Posterior vena cava (tissue), 2 donors: ENCODE data around the gene ADIPOQ. TPM values are rescaled to one million over a fixed set of nuclear protein-coding genes. Genes with fewer than 3 reads are reported as not detected.
"Not testable (repeated sequence)": the region's sequence is repeated elsewhere in the genome, so short reads cannot be mapped to it uniquely, and the experiment has no call there.

Source experiments
- DNase-seq: peaks from one replicate; pipeline ENCODE4 v3.0.0-alpha.2; 2020; ENCODE audit warnings: low spot score
- intact Hi-C, 2 donors: fragments of 100-400 bp; cut with DNase I; formaldehyde crosslinking; loops; one replicate each; pipeline versions ENCODE4 v1.14.1 to v1.14.2; 2022 to 2023
- total RNA-seq, 2 donors: library from RNA; stranded (reverse); fragmentation: NEBNext Ultra II Directional; extraction: Animal tissue kit (Norgen Biotek cat#: 25700); gene quantifications; one replicate each; pipeline ENCODE4 v1.2.1, GENCODE V29; 2021
- donor health status: DM: yes; HTN: yes; CAD: no.
- donor health status: DM: yes; HTN: yes; CAD: no.

The ADIPOQ gene
- total RNA-seq, 2 donors from 2014 or later, result 1.5 to 1.9 TPM

GRCh38 chr3:186886202-186886981 lies 43.9 kb downstream of the ADIPOQ start:
- DNase-seq, result no peak
- intact Hi-C loops, result no loop called here

GRCh38 chr3:186887507-186887938 lies 45.0 kb downstream of the ADIPOQ start:
- DNase-seq, intact Hi-C loops: not testable (repeated sequence)

GRCh38 chr3:186888569-186888968 lies 46.1 kb downstream of the ADIPOQ start:
- intact Hi-C loops, result no loop called here
- no peak for DNase-seq

GRCh38 chr3:186889698-186890097 lies 47.2 kb downstream of the ADIPOQ start:
- DNase-seq, intact Hi-C loops: not testable (repeated sequence)

GRCh38 chr3:186890911-186891310 lies 48.4 kb downstream of the ADIPOQ start:
- DNase-seq, result no peak
- intact Hi-C loops, result no loop called here

GRCh38 chr3:186893071-186893470 lies 50.6 kb downstream of the ADIPOQ start:
- intact Hi-C loops, DNase-seq: not testable (repeated sequence)

- intact Hi-C loops, result no loop called here
- DNase-seq, result no peak
Observed at GRCh38 chr3:186895406-186895805, 52.9 kb downstream of the ADIPOQ start.

GRCh38 chr3:186896006-186896405 lies 53.5 kb downstream of the ADIPOQ start:
- no peak for DNase-seq
- intact Hi-C loops, result no loop called here

GRCh38 chr3:186896875-186897274 lies 54.4 kb downstream of the ADIPOQ start:
- DNase-seq, result no peak
- intact Hi-C loops, result no loop called here

GRCh38 chr3:186901135-186901734 lies 58.7 kb downstream of the ADIPOQ start:
- intact Hi-C loops, result no loop called here
- DNase-seq, result no peak

- no peak for DNase-seq
- intact Hi-C loops, result no loop called here
Observed at GRCh38 chr3:186902154-186902553, 59.6 kb downstream of the ADIPOQ start.

- intact Hi-C loops, result no loop called here
Observed at GRCh38 chr3:186902713-186903112, 60.2 kb downstream of the ADIPOQ start.

GRCh38 chr3:186903676-186904075 lies 61.2 kb downstream of the ADIPOQ start:
- intact Hi-C loops, DNase-seq: not testable (repeated sequence)

More at GRCh38 chr3:186902713-186903112, 60.2 kb downstream of the ADIPOQ start:
- DNase-seq, result no peak

GRCh38 chr3:186907075-186907474 lies 64.6 kb downstream of the ADIPOQ start:
- intact Hi-C loops, DNase-seq: not testable (repeated sequence)

Other genes starting within 250 kb of the ADIPOQ start
- gene AHSG, start 229.7 kb upstream of the ADIPOQ start, total RNA-seq, result not detected
- under 1 TPM; 0.79 to 0.90 TPM for gene FETUB, start 202.3 kb upstream of the ADIPOQ start, total RNA-seq
- not detected for gene HRG, start 176.7 kb upstream of the ADIPOQ start, total RNA-seq
- gene KNG1, start 125.4 kb upstream of the ADIPOQ start, total RNA-seq, result under 1 TPM in 1 of 2 donors, not detected in 1; 0.14 TPM
- 100 to 1,000 TPM; 263 to 283 TPM for gene EIF4A2, start 59.1 kb upstream of the ADIPOQ start, total RNA-seq
- gene RFC4, start 36.2 kb upstream of the ADIPOQ start, total RNA-seq, result 10 to 100 TPM; 10.9 to 12.4 TPM
- 10 to 100 TPM; 41.9 to 53.3 TPM for gene ST6GAL1, start 87.8 kb downstream of the ADIPOQ start, total RNA-seq